ENCODE measurements around the gene LGI1. TPM values are rescaled to one million over a fixed set of nuclear protein-coding genes. Genes with fewer than 3 reads are reported as not detected.

The LGI1 gene
- total RNA-seq, 1 experiment from 2014 or later, result 1.2 TPM

GRCh38 chr10:93719901-93720300, 37.8 kb upstream of the LGI1 start:
- H3K27me3 ChIP-seq (ENCODE audit: insufficient read depth, low read length), result no peaks in the 10 kb centered on the region
- no peak overlapping the region for H4K5ac ChIP-seq (ENCODE audit: insufficient read length, low read depth, low read length)
- no peak for TF ChIP-seq CTCF (conservative IDR thresholded peaks at IDR 0.05)
- H3K14ac ChIP-seq (ENCODE audit: insufficient read depth, low read length), result no peak overlapping the region
- H3K27ac ChIP-seq (ENCODE audit: insufficient read length, low read depth, low read length), result no peak overlapping the region
- no peak overlapping the region for H3K18ac ChIP-seq (ENCODE audit: insufficient read length, low read depth, low read length)
- DNase-seq, result no peak
- no peak overlapping the region; a peak in 1 of 5 replicates for H3K4me3 Mint-ChIP-seq
- no peak overlapping the region for H2AFZ ChIP-seq (ENCODE audit: low read length)
- no CpG with 5 or more reads among the region's 3 CpGs for WGBS (ENCODE audit: extremely low coverage, insufficient read length, low lambda C conversion rate)
- H3K9ac ChIP-seq (ENCODE audit: extremely low read depth, insufficient read length, low read length), result no peak overlapping the region
- no peak overlapping the region for H3K56ac ChIP-seq (ENCODE audit: insufficient read length, low read depth, low read length)
- no peak overlapping the region for H3K23ac ChIP-seq (ENCODE audit: insufficient read length, low read depth, low read length)
- H3K9me3 ChIP-seq (ENCODE audit: control insufficient read depth, low read depth, low read length), result no peaks in the 10 kb centered on the region
- no peak overlapping the region for H2AK5ac ChIP-seq (ENCODE audit: insufficient read length, low read length)
- H3K4me1 ChIP-seq (ENCODE audit: insufficient read depth, low read length), result peaks cover 3% of the 10 kb centered on the region; the same call in 1 of the 2 replicates
- no peaks in the 10 kb centered on the region for H3K9me3 Mint-ChIP-seq
- peaks cover 20 to 22% of the 10 kb centered on the region in 2 experiments for H3K4me1 Mint-ChIP-seq
- H2BK12ac ChIP-seq (ENCODE audit: insufficient read length, low read depth, low read length), result no peak overlapping the region
- H2BK5ac ChIP-seq (ENCODE audit: insufficient read length, low read length), result no peak overlapping the region
- H3K79me2 ChIP-seq (ENCODE audit: insufficient read depth, low read length), result no peaks in the 10 kb centered on the region
- no peak overlapping the region for H2BK15ac ChIP-seq (ENCODE audit: low read depth, low read length)
- H3K27me3 Mint-ChIP-seq (ENCODE audit: low read depth), result peaks cover 2% of the 10 kb centered on the region; the same call in 1 of the 2 replicates
- H4K91ac ChIP-seq (ENCODE audit: insufficient read length, low read depth, low read length), result no peak overlapping the region
- H3K4ac ChIP-seq (ENCODE audit: low read depth, low read length), result no peak overlapping the region
- peak overlapping the region in 1 of 3 experiments; percentile 10; a peak in 1 of 7 replicates for H3K27ac Mint-ChIP-seq
- H3K4me2 ChIP-seq (ENCODE audit: insufficient read depth, insufficient read length, low read length), result no peak overlapping the region
- H2BK120ac ChIP-seq (ENCODE audit: low read depth, low read length, poor library complexity, severe bottlenecking), result no peak overlapping the region
- no peaks in the 10 kb centered on the region for H4K20me1 ChIP-seq (ENCODE audit: control insufficient read depth, insufficient read depth, insufficient read length)
- H3K36me3 Mint-ChIP-seq (ENCODE audit: insufficient read depth in 1 of 3, low read depth in 3 of 3), result no peaks in the 10 kb centered on the region
- no peak overlapping the region for H4K8ac ChIP-seq (replicated peaks; ENCODE audit: insufficient read length, low read depth, low read length)
- no peak overlapping the region for H2BK20ac ChIP-seq (ENCODE audit: low read depth, low read length, poor library complexity, severe bottlenecking)
- H3K23me2 ChIP-seq (ENCODE audit: insufficient read length, low read depth, low read length, poor library complexity, severe bottlenecking), result no peaks in the 10 kb centered on the region
- no peaks in the 10 kb centered on the region for H3K79me1 ChIP-seq (ENCODE audit: insufficient read depth, low read depth, low read length, poor library complexity, severe bottlenecking)
- H3T11ph ChIP-seq (ENCODE audit: low read length), result no peak overlapping the region
